ENCODE results near the gene RHOB. TPM values are rescaled to one million over a fixed set of nuclear protein-coding genes. Genes with fewer than 3 reads are reported as not detected.
A peak's percentile ranks its signal among the peaks of the same experiment; 100 is the strongest.

RHOB gene
- polyA plus RNA-seq, 1 of the 3 experiments (the other 2 are of a cell fraction), result 50.3 TPM

- ChIA-PET CTCF (interaction anchor here (0.5 to 10.5 kb wide), 38 partner anchors 9 to 279 kb away, joined by 3 to 188 read pairs (median 4); partner anchors contain the start of genes GDF7 and HS1BP3), POLR2A (interaction anchor here (0.6 to 4.7 kb wide), 62 partner anchors 9 to 202 kb away, joined by 3 to 90 read pairs (median 10); partner anchors contain the start of gene HS1BP3)
- TF ChIP-seq RAD21 (IDR thresholded peaks at IDR 0.05; ENCODE audit: low read length) (peak; percentile 32), REST (IDR thresholded peaks at IDR 0.05; ENCODE audit: low read depth, low read length) (no peak), MAX (IDR thresholded peaks at IDR 0.05; ENCODE audit: low read depth) (peak; percentile 66; the same call in 1 of the 2 replicates), RFX5 (IDR thresholded peaks at IDR 0.05; ENCODE audit: low read length) (peak; percentile 87), NRF1 (IDR thresholded peaks at IDR 0.05; ENCODE audit: low read depth, low read length) (peak; percentile 54), SMC3 (IDR thresholded peaks at IDR 0.05; ENCODE audit: low read depth, low read length) (peak; percentile 10; the same call in 1 of the 2 replicates), ELF1 (IDR thresholded peaks at IDR 0.05) (no peak), TEAD4 (IDR thresholded peaks at IDR 0.05; ENCODE audit: borderline replicate concordance, insufficient read depth) (no peak), TAF1 (IDR thresholded peaks at IDR 0.05; ENCODE audit: borderline replicate concordance, low read depth, low read length) (no peak), NFIC (IDR thresholded peaks at IDR 0.05; ENCODE audit: borderline replicate concordance) (no peak), MEF2A (IDR thresholded peaks at IDR 0.05; ENCODE audit: borderline replicate concordance, low read depth) (no peak), JUND (IDR thresholded peaks at IDR 0.05) (no peak), FOSL2 (IDR thresholded peaks at IDR 0.05; ENCODE audit: borderline replicate concordance, low read depth) (no peak), YY1 (IDR thresholded peaks at IDR 0.05; ENCODE audit: low read depth) (0 out of 2 replicates have a peak, but pooled peaks have one; percentile 29), RCOR1 (IDR thresholded peaks at IDR 0.05; ENCODE audit: low read length) (no peak), CHD2 (IDR thresholded peaks at IDR 0.05; ENCODE audit: low read length, partially characterized antibody) (no peak)
- TF ChIP-seq, protein P1, sequence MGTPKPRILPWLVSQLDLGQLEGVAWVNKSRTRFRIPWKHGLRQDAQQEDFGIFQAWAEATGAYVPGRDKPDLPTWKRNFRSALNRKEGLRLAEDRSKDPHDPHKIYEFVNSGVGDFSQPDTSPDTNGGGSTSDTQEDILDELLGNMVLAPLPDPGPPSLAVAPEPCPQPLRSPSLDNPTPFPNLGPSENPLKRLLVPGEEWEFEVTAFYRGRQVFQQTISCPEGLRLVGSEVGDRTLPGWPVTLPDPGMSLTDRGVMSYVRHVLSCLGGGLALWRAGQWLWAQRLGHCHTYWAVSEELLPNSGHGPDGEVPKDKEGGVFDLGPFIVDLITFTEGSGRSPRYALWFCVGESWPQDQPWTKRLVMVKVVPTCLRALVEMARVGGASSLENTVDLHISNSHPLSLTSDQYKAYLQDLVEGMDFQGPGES (IDR thresholded peaks at IDR 0.05; ENCODE audit: low read depth, low read length), result no peak
- TF ChIP-seq, protein P2, sequence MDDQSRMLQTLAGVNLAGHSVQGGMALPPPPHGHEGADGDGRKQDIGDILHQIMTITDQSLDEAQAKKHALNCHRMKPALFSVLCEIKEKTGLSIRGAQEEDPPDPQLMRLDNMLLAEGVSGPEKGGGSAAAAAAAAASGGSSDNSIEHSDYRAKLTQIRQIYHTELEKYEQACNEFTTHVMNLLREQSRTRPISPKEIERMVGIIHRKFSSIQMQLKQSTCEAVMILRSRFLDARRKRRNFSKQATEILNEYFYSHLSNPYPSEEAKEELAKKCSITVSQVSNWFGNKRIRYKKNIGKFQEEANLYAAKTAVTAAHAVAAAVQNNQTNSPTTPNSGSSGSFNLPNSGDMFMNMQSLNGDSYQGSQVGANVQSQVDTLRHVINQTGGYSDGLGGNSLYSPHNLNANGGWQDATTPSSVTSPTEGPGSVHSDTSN (IDR thresholded peaks at IDR 0.05), result no peak
- H3K4me1 ChIP-seq (ENCODE audit: control insufficient read depth in 1 of 2, insufficient read depth in 2 of 2, low read depth in 1 of 2, low read length in 1 of 2), result peaks cover 32 to 50% of the 10 kb centered on the region in 2 experiments
- H3K36me3 ChIP-seq (replicated peaks in 1 of 2; ENCODE audit: control insufficient read depth in 1 of 2, insufficient read depth in 2 of 2, low read length in 1 of 2), result peaks cover 5 to 7% of the 10 kb centered on the region in 2 experiments
- peaks cover 23% of the 10 kb centered on the region for H3F3A ChIP-seq (replicated peaks; ENCODE audit: insufficient read depth)
- DNase-seq, result peak; percentile 82
- no peak overlapping the region for H2AFZ ChIP-seq (ENCODE audit: low read depth)
- H3K79me2 ChIP-seq (ENCODE audit: insufficient read depth), result peaks cover 28% of the 10 kb centered on the region
- H3K4me3 ChIP-seq (ENCODE audit: low read depth in 2 of 2, low read length in 1 of 2), result peak overlapping the region; percentile 82 to 92
- H3K27me3 ChIP-seq (ENCODE audit: insufficient read depth), result no peaks in the 10 kb centered on the region
- H4K20me1 ChIP-seq (ENCODE audit: insufficient read depth), result peaks cover 33% of the 10 kb centered on the region
- WGBS (ENCODE audit: low lambda C conversion rate), result 2% methylated on average over 24 of the region's 78 CpGs
- H3K9me3 ChIP-seq, result no peaks in the 10 kb centered on the region
- H3K4me2 ChIP-seq, result peak overlapping the region; percentile 97
- H3K9me2 ChIP-seq, result no peaks in the 10 kb centered on the region
- peak overlapping the region; percentile 82 to 96 for H3K27ac ChIP-seq (ENCODE audit: low read depth in 2 of 2, low read length in 1 of 2)
- peak overlapping the region; percentile 97 for H3K9ac ChIP-seq
These were observed 767 bp downstream of the RHOB start for GRCh38 chr2:20447437-20448245.

All from SK-N-SH (cell line).